Calu3 (cell line): ENCODE data around the gene FOXP1. TPM values are rescaled to one million over a fixed set of nuclear protein-coding genes. Genes with fewer than 3 reads are reported as not detected.

Source experiments
- BruUV-seq: library from RNA; stranded (reverse); fragments of 400-500 nt; replicated peaks from 2 replicates; lab custom pipeline; 2021; lab: Mats Ljungman, UMichigan
- CTCF ChIA-PET: fragments of 300-600 bp; sonication (Branson Sonifier 250); formaldehyde crosslinking; loops from one replicate; lab custom pipeline; 2022; ENCODE audit warnings: antibody characterized with exemption; lab: Charles Lee
- DNase-seq: peaks from one replicate; pipeline ENCODE4 v3.0.0; 2022
- H3K27ac Mint-ChIP-seq: one replicate; pipeline ENCODE4 v1.8.0; 2022; ENCODE audit warnings: mixed read lengths; ENCODE audit not compliant: unreplicated experiment
- H3K27me3 Mint-ChIP-seq: one replicate; pipeline ENCODE4 v1.8.0; 2022; ENCODE audit warnings: mixed read lengths; ENCODE audit not compliant: unreplicated experiment
- H3K36me3 Mint-ChIP-seq: one replicate; pipeline ENCODE4 v1.8.0; 2022; ENCODE audit warnings: mild to moderate bottlenecking, moderate library complexity, mixed read lengths; ENCODE audit not compliant: insufficient read depth, unreplicated experiment
- H3K4me1 Mint-ChIP-seq: one replicate; pipeline ENCODE4 v1.8.0; 2022; ENCODE audit warnings: mild to moderate bottlenecking, low read depth, mixed read lengths; ENCODE audit not compliant: unreplicated experiment
- H3K4me3 Mint-ChIP-seq: one replicate; pipeline ENCODE4 v1.8.0; 2022; ENCODE audit warnings: mild to moderate bottlenecking, low read depth, moderate library complexity, mixed read lengths; ENCODE audit not compliant: unreplicated experiment
- H3K9me3 Mint-ChIP-seq: one replicate; pipeline ENCODE4 v1.8.0; 2022; ENCODE audit warnings: low read depth, mixed read lengths; ENCODE audit not compliant: unreplicated experiment
- intact Hi-C: fragments of 100-400 bp; cut with micrococcal nuclease; formaldehyde crosslinking; loops from one replicate; pipeline ENCODE4 v1.10.0; 2022; ENCODE audit not compliant: unreplicated experiment
- total RNA-seq: library from RNA; stranded (reverse); gene quantifications from 2 replicates; pipeline ENCODE4 v1.2.3, GENCODE V29; 2022
- TF ChIP-seq, protein P1 (sequence below): fragments of 200-600 bp; IDR thresholded peaks from one replicate; pipeline ENCODE4 v1.8.0; 2022; ENCODE audit warnings: antibody characterized with exemption; ENCODE audit not compliant: unreplicated experiment

The FOXP1 gene
- total RNA-seq, 1 experiment from 2014 or later, result 82.8 TPM

DNA sequence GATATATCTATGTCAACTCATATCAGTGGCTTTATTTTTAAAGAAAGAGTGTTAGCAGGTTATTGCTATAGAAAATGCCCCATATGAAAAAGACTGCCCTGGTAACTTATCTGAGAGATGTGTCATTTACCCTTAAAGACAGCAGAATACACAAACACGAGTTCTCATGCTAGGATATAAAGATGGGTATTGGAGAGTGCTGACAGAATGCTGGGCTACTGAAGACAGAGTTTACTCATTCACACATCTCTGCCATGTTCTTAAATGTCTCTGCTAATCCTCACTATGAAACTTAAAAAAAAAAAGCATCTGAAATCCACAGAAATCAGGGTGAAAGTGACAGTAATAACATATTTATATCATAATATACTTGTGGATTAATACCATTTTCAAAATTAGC, 126.7 kb downstream of the FOXP1 start:
- Mint-ChIP-seq H3K4me3 (no peak overlapping the region), H3K27me3 (no peaks in the 10 kb centered on the region), H3K9me3 (no peaks in the 10 kb centered on the region), H3K27ac (no peak overlapping the region), H3K4me1 (peaks cover 25% of the 10 kb centered on the region), H3K36me3 (no peaks in the 10 kb centered on the region)
- intact Hi-C loops, result loop anchor here (10.0 kb wide), 1 partner anchor 62 kb away; no protein-coding TSS in a partner anchor
- BruUV-seq, result no TSS peak
- CTCF ChIA-PET, result no interaction called here
- TF ChIP-seq, protein P1, sequence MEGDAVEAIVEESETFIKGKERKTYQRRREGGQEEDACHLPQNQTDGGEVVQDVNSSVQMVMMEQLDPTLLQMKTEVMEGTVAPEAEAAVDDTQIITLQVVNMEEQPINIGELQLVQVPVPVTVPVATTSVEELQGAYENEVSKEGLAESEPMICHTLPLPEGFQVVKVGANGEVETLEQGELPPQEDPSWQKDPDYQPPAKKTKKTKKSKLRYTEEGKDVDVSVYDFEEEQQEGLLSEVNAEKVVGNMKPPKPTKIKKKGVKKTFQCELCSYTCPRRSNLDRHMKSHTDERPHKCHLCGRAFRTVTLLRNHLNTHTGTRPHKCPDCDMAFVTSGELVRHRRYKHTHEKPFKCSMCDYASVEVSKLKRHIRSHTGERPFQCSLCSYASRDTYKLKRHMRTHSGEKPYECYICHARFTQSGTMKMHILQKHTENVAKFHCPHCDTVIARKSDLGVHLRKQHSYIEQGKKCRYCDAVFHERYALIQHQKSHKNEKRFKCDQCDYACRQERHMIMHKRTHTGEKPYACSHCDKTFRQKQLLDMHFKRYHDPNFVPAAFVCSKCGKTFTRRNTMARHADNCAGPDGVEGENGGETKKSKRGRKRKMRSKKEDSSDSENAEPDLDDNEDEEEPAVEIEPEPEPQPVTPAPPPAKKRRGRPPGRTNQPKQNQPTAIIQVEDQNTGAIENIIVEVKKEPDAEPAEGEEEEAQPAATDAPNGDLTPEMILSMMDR, result no peak
- no peak for DNase-seq

DNA sequence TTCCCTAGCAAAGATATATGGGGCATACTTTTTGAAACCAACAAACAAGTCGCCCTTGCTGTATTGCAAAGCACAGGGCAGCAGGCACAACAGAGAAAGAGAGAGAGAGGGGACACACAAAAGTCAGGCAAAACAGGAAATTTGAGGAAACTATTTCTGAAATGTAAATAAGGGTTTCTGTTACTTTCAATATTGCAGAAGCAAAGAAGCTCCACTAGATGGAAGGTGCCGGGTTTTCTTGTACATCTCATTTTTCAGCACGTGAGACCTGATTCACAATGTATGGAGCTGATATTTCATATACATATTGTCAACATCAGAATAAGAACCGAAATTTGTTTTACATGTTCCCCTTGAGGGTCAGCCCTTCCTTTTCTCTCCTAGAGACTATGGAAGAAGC, 127.4 kb downstream of the FOXP1 start:
- Mint-ChIP-seq H3K36me3 (no peaks in the 10 kb centered on the region), H3K4me3 (no peak overlapping the region), H3K9me3 (no peaks in the 10 kb centered on the region), H3K27ac (no peak overlapping the region), H3K4me1 (peaks cover 23% of the 10 kb centered on the region), H3K27me3 (no peaks in the 10 kb centered on the region)
- no peak for DNase-seq
- intact Hi-C loops, result loop anchor here (10.0 kb wide), 1 partner anchor 61 kb away; no protein-coding TSS in a partner anchor
- CTCF ChIA-PET, result no interaction called here
- TF ChIP-seq, protein P1, result no peak
- BruUV-seq, result no TSS peak

DNA sequence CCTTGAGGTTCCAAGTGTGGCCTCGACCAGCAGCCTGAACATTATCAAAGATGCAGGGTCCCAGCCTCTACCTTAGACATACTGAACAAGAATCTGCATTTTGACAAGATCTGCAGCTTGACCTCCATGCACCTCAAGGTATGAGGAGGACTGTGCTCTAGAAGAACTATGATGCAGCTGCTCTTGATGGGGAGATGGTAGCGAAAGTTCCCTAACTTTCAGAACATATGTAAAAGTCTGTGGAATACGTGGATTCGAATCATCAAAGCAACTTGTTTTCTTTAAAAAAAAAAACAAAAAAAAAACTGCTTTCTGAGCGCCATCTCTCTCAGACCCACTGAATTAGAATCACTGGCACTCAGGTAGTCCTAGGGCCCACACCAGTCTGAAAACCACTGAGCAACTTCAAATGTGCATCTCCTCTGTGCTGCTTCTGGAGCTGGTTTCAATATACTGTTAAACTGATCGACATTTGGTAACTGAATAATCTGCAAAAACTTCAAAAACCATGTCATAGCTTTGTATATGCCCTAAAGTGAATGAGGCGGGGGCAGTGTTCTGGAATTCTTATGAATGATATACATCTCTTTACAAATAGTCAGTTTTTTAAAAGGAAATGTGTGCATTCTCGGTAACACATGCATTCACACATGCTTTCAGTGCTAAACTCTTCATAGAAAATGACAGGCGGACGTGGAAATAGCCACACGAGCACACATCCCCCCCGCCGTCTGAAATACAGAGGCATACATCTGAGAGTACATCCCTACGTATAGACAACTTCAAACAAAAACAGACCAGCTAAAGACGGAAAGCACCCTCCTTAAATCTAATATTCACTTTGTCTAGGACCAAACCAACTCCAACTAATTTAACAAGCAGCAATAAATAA, 128.8 kb downstream of the FOXP1 start:
- Mint-ChIP-seq H3K4me3 (no peak overlapping the region), H3K27me3 (no peaks in the 10 kb centered on the region), H3K4me1 (peaks cover 23% of the 10 kb centered on the region), H3K9me3 (no peaks in the 10 kb centered on the region), H3K36me3 (no peaks in the 10 kb centered on the region), H3K27ac (no peak overlapping the region)
- TF ChIP-seq, protein P1, result no peak
- BruUV-seq, result no TSS peak
- DNase-seq, result no peak
- intact Hi-C loops, result loop anchor here (10.0 kb wide), 1 partner anchor 60 kb away; no protein-coding TSS in a partner anchor
- CTCF ChIA-PET, result no interaction called here

DNA sequence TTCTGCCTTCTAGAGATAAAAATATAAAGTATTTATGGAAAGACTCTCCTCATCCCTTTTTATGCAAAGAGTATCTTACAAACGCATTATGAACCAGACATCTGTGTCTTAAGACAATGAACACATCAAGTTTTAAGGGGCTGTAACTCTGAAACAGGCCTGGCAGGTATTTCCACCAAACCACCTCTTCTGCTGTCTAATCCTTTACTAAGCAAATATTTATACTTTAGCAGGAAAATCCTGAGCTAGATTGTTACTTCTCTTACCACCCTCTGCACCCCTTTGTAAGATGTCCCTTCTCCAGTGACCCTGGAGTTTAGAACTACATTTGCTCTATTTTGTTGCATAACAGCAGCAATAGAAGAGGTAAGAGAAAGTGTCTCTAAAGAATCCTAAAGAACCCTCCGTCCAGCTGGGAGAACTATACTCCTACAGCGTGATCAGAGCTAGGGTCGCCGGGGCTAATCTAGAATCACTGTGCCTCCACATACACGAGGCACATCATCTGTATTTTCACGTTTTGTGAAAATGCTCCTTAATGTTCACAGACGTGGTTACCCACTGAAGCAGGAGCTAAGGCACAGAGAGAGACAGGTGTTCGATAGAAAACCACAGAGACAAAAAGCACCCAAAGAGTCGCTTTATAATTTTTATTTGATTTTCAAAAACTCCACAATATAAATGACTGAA, 129.6 kb downstream of the FOXP1 start:
- Mint-ChIP-seq H3K36me3 (no peaks in the 10 kb centered on the region), H3K4me1 (peaks cover 23% of the 10 kb centered on the region), H3K4me3 (no peak overlapping the region), H3K27ac (no peak overlapping the region), H3K9me3 (no peaks in the 10 kb centered on the region), H3K27me3 (no peaks in the 10 kb centered on the region)
- TF ChIP-seq, protein P1, result no peak
- BruUV-seq, result no TSS peak
- intact Hi-C loops, result loop anchor here (10.0 kb wide), 1 partner anchor 59 kb away; no protein-coding TSS in a partner anchor
- no peak for DNase-seq
- CTCF ChIA-PET, result interaction anchor here (0.6 kb wide), 1 partner anchor 696 kb away, joined by 5 read pairs; no protein-coding TSS in a partner anchor
